ENCODE measurements around the gene ECD. TPM values are rescaled to one million over a fixed set of nuclear protein-coding genes. Genes with fewer than 3 reads are reported as not detected.

Gene ECD
- total RNA-seq, 4 donors from 2014 or later = 6.4 to 27.0 (median 24.7) TPM

- in situ Hi-C loops (cut with MboI; ENCODE audit: low pct_ligation_motif_present in 1 of 4, low pct_unique_long_range_greater_than_20kb in 1 of 4, low sequenced_read_pairs in 3 of 4) = no loop called here
- no peaks in the 10 kb centered on the region for H3K9me3 ChIP-seq
These were observed 37.3 kb upstream of the ECD start for GRCh38 chr10:73205081-73205480.

GRCh38 chr10:73190188-73190587, 22.4 kb upstream of the ECD start:
- peaks cover 0 to 6% (median 0%) of the 10 kb centered on the region in 4 donors for H3K36me3 ChIP-seq
- no peak overlapping the region for H3K27ac ChIP-seq
- H3K27me3 ChIP-seq = no peaks in the 10 kb centered on the region
- 94% methylated on average over 5 of the region's 5 CpGs for WGBS, 2 donors (ENCODE audit: low coverage in 1 of 2)
- DNase-seq = no peak
- H3K4me3 ChIP-seq = no peak overlapping the region
- H3K9me3 ChIP-seq = no peaks in the 10 kb centered on the region
- TF ChIP-seq POLR2A (IDR thresholded peaks at IDR 0.05) = no peak
- TF ChIP-seq CTCF (IDR thresholded peaks at IDR 0.05) = no peak
- no peak for TF ChIP-seq POLR2AphosphoS5 (IDR thresholded peaks at IDR 0.05)
- TF ChIP-seq EP300 (IDR thresholded peaks at IDR 0.05; ENCODE audit: low read depth) = no peak
- in situ Hi-C loops (cut with MboI; ENCODE audit: low pct_ligation_motif_present in 1 of 4, low pct_unique_long_range_greater_than_20kb in 1 of 4, low sequenced_read_pairs in 3 of 4) = no loop called here
- intact Hi-C loops (cut with DNase I; ENCODE audit: low total_unique reads) = no loop called here
- no peaks in the 10 kb centered on the region for H3K4me1 ChIP-seq

More at GRCh38 chr10:73205081-73205480, 37.3 kb upstream of the ECD start:
- no peaks in the 10 kb centered on the region for H3K4me1 ChIP-seq
- intact Hi-C loops (cut with DNase I; ENCODE audit: low total_unique reads) = no loop called here
- no peak overlapping the region for H3K27ac ChIP-seq
- H3K36me3 ChIP-seq = peaks cover 0 to 8% (median 0%) of the 10 kb centered on the region in 4 donors
- 96 to 97% methylated on average over 3 of the region's 3 CpGs for WGBS, 2 donors (ENCODE audit: low coverage in 1 of 2)
- no peak for TF ChIP-seq CTCF (IDR thresholded peaks at IDR 0.05)
- TF ChIP-seq POLR2A (IDR thresholded peaks at IDR 0.05) = no peak
- no peak for TF ChIP-seq EP300 (IDR thresholded peaks at IDR 0.05; ENCODE audit: low read depth)
- TF ChIP-seq POLR2AphosphoS5 (IDR thresholded peaks at IDR 0.05) = no peak
- H3K27me3 ChIP-seq = no peaks in the 10 kb centered on the region
- H3K4me3 ChIP-seq = no peak overlapping the region
- DNase-seq = no peak

GRCh38 chr10:73186266-73186665, 18.5 kb upstream of the ECD start:
- Histone ChIP-seq H3K4me3 (no peak overlapping the region), H3K9me3 (no peaks in the 10 kb centered on the region), H3K27ac (no peak overlapping the region), H3K4me1 (no peaks in the 10 kb centered on the region), H3K27me3 (no peaks in the 10 kb centered on the region), H3K36me3 (peaks cover 0 to 16% (median 7%) of the 10 kb centered on the region in 4 donors)
- no peak for DNase-seq
- intact Hi-C loops (cut with DNase I; ENCODE audit: low total_unique reads) = no loop called here
- TF ChIP-seq POLR2AphosphoS5 (IDR thresholded peaks at IDR 0.05) (no peak), EP300 (IDR thresholded peaks at IDR 0.05; ENCODE audit: low read depth) (no peak), CTCF (IDR thresholded peaks at IDR 0.05) (no peak), POLR2A (IDR thresholded peaks at IDR 0.05) (no peak)
- WGBS, 2 donors (ENCODE audit: low coverage in 1 of 2) = 87% methylated on average over 1 of the region's 1 CpG
- in situ Hi-C loops (cut with MboI; ENCODE audit: low pct_ligation_motif_present in 1 of 4, low pct_unique_long_range_greater_than_20kb in 1 of 4, low sequenced_read_pairs in 3 of 4) = no loop called here

- DNase-seq = no peak
- WGBS, 2 donors (ENCODE audit: low coverage in 1 of 2) = 96 to 100% methylated on average over 3 of the region's 3 CpGs
- in situ Hi-C loops (cut with MboI; ENCODE audit: low pct_ligation_motif_present in 1 of 4, low pct_unique_long_range_greater_than_20kb in 1 of 4, low sequenced_read_pairs in 3 of 4) (no loop called here), intact Hi-C loops (cut with DNase I; ENCODE audit: low total_unique reads) (no loop called here)
- Histone ChIP-seq H3K4me3 (no peak overlapping the region), H3K27ac (no peak overlapping the region), H3K4me1 (no peaks in the 10 kb centered on the region), H3K9me3 (no peaks in the 10 kb centered on the region), H3K36me3 (peaks cover 0 to 35% (median 13%) of the 10 kb centered on the region in 4 donors), H3K27me3 (no peaks in the 10 kb centered on the region)
- no peak for TF ChIP-seq POLR2AphosphoS5 (IDR thresholded peaks at IDR 0.05)
- TF ChIP-seq EP300 (IDR thresholded peaks at IDR 0.05; ENCODE audit: low read depth) = no peak
- TF ChIP-seq POLR2A (IDR thresholded peaks at IDR 0.05) = no peak
- TF ChIP-seq CTCF (IDR thresholded peaks at IDR 0.05) = no peak
These were observed 16.0 kb upstream of the ECD start for GRCh38 chr10:73183667-73184281.
